Smooth muscle cell of trachea (primary cell): Measurements from ENCODE around the gene FUBP3. TPM values are rescaled to one million over a fixed set of nuclear protein-coding genes. Genes with fewer than 3 reads are reported as not detected.

Experiments used
- total RNA-seq: library from RNA; depleted of rRNA; stranded (reverse); fragments of >200 nt; gene quantifications from 2 replicates; pipeline ENCODE4 v1.2.1, GENCODE V29; 2014

FUBP3 gene
- total RNA-seq = 32.0 and 43.0 TPM in 2 replicates

DNA sequence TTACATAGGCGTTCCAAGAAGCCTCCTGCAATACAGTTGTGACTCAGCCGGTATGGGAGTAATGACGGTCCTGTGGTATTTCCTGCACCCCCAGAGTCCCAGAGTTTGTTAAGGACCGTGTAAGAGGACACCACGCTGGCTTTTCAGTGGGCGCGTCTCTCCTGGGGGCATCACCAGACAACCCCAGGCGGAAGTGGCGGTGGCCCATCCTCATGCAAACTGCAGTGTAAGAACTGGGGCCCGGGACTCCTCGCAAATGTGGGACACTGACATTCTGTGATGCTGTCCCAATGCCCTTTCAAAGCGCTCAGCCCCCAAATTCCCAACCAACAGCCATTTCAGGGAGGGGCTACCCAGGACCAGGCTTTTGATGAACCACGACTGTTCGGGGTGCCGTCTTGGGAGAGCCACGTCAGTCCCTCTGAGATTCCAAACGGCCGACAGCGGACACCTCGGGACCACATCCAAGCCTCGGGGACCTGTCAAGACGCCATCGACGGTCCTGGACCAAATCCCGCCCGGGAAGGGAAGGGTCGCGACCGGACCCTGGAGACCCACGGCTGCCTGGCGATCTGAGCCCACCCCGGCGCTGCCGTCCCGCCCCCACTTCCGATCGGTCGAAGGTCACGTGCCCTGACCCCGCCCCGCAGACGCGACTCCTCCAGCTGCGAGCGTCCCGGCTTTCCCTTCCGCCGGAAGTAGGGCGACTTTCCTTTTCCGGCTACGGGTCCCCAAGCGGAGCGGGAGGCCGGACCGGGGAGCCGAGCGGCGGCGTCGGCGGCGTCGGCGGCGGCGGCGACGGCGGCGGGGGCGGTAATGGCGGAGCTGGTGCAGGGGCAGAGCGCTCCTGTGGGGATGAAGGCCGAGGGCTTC, at the start of gene FUBP3:
Gene FUBP3, plus strand, starts transcription at position 713 of the 873 bp plus-strand sequence. Its CDS starts 104 bp downstream, at position 817.

DNA sequence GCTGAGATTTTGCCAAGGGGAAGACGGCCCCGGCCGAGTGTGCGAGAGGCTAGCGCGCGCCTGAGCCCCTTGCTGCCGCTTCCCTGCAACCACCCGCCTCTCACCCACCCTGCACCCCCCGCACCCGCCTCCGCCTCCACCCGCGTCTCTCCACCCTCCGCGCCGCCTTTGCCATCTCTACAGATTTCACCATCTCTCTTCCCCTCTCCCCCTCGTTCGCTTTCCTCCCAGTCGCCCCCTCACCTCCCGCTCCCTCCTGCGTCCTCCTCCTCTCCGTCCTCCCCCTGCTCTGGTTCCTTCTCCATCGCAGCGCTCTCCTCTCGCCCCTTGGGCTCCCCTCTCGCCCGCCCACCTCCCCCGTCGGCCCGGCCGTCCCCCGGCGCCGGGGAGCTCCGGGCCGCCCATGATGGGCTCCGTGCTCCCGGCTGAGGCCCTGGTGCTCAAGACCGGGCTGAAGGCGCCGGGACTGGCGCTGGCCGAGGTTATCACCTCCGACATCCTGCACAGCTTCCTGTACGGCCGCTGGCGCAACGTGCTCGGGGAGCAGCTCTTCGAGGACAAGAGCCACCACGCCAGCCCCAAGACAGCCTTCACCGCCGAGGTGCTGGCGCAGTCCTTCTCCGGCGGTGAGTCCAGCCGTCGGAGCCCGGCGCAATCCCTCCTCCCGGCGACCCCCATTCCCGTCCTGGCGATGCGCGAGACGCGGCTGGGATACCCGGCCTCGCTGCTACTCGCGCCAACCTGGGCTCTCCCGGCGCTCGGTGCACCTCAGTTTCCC, 85.1 kb downstream of the FUBP3 start, which contains the start of gene PRDM12:
Gene PRDM12, plus strand, starts transcription at position 344 of the 778 bp plus-strand sequence. Its CDS starts 60 bp downstream, at position 404.

Other genes with a start within 250 kb of the FUBP3 start
- gene ASS1, start 134.6 kb upstream of the FUBP3 start, total RNA-seq = 44.2 and 225 TPM in 2 replicates
- gene PRDM12, start 85.0 kb downstream of the FUBP3 start, total RNA-seq = not detected in 2 replicates
- gene EXOSC2, start 114.2 kb downstream of the FUBP3 start, total RNA-seq = 23.2 and 38.4 TPM in 2 replicates